GM12878 (cell line): ENCODE measurements around the gene DNAAF9. TPM values are rescaled to one million over a fixed set of nuclear protein-coding genes. Genes with fewer than 3 reads are reported as not detected.

Experiments used
- ATAC-seq: fragments of 200-7000 bp; cut with Tn5 transposase; 3 replicates; pipeline ENCODE4 v1.9.1; 2020; ENCODE audit warnings: mild to moderate bottlenecking, moderate library complexity
- BruUV-seq: library from RNA; stranded (reverse); fragments of 400-500 nt; replicated peaks from 2 replicates; lab custom pipeline; 2021; lab: Mats Ljungman, UMichigan
- CTCF ChIA-PET: fragments of 300-600 bp; sonication (Branson Sonifier 250); formaldehyde crosslinking; extraction: SDS; loops from one replicate; lab custom pipeline; 2021; ENCODE audit warnings: inconsistent platforms; lab: Yijun Ruan, JAX
- POLR2A ChIA-PET: fragments of 350-600 bp; formaldehyde crosslinking; extraction: SDS; loops from one replicate; lab custom pipeline; 2021; ENCODE audit warnings: inconsistent platforms; lab: Charles Lee
- RAD21 ChIA-PET: fragments of 300-600 bp; sonication (Branson Sonifier 250); formaldehyde crosslinking; loops from one replicate; lab custom pipeline; 2023; ENCODE audit warnings: antibody characterized with exemption; ENCODE audit not compliant: unreplicated experiment; lab: Charles Lee
- SMC1A ChIA-PET: fragments of 300-600 bp; sonication (Branson Sonifier 250); formaldehyde crosslinking; loops from one replicate; lab custom pipeline; 2023; ENCODE audit not compliant: unreplicated experiment, uncharacterized antibody; lab: Charles Lee
- DNase-seq: peaks from one replicate; pipeline ENCODE4 v3.0.0-alpha.2; 2011; ENCODE audit warnings: low read depth, low spot score
- FAIRE-seq: peaks from 3 replicates; lab custom pipeline; 2011; peaks lifted over from hg19 to GRCh38; lab: Jason Lieb, UNC
- H2AFZ ChIP-seq: 2 replicates; pipeline ENCODE4 v1.6.0; 2011; ENCODE audit warnings: low read depth, low read length, control low read depth; ENCODE audit not compliant: control insufficient read depth
- H3K27ac ChIP-seq: 2 replicates; pipeline ENCODE4 v1.5.1; 2011; ENCODE audit warnings: control low read depth; ENCODE audit not compliant: control insufficient read depth, insufficient read depth
- H3K27me3 ChIP-seq, 2 experiments: replicated peaks in 1 of 2; 2 replicates each; pipeline versions ENCODE4 v1.6.0 to v1.6.1; 2011; ENCODE audit warnings: low read length in 1 of 2; ENCODE audit not compliant: control insufficient read depth in 2 of 2, insufficient read depth in 2 of 2
- H3K36me3 ChIP-seq, 2 experiments: 2 replicates each; pipeline ENCODE4 v1.5.1; 2011; ENCODE audit warnings: low read length in 1 of 2; ENCODE audit not compliant: control insufficient read depth in 2 of 2, insufficient read depth in 2 of 2
- H3K4me1 ChIP-seq: 2 replicates; pipeline ENCODE4 v1.6.1; 2011; ENCODE audit warnings: mild to moderate bottlenecking, low read length, moderate library complexity, mixed read lengths; ENCODE audit not compliant: control insufficient read depth, insufficient read depth
- H3K4me2 ChIP-seq: 2 replicates; pipeline ENCODE4 v1.6.0; 2011; ENCODE audit warnings: control low read depth; ENCODE audit not compliant: control insufficient read depth, insufficient read depth
- H3K4me3 ChIP-seq: fragments of 200-600 bp; sonication (generic); 2 replicates; pipeline ENCODE4 v1.5.1; 2016
- H3K79me2 ChIP-seq: 2 replicates; pipeline ENCODE4 v1.6.0; 2011; ENCODE audit warnings: low read length; ENCODE audit not compliant: control insufficient read depth, insufficient read depth
- H3K9ac ChIP-seq: 2 replicates; pipeline ENCODE4 v1.8.0; 2011; ENCODE audit warnings: low read length, control low read depth, mixed read lengths; ENCODE audit not compliant: control insufficient read depth, insufficient read depth
- H3K9me3 ChIP-seq: replicated peaks from 3 replicates; pipeline ENCODE4 v1.5.1; 2011; ENCODE audit warnings: mild to moderate bottlenecking, low read length; ENCODE audit not compliant: control insufficient read depth, insufficient read depth
- H4K20me1 ChIP-seq: 2 replicates; pipeline ENCODE4 v1.6.0; 2011; ENCODE audit not compliant: control insufficient read depth, insufficient read depth
- BHLHE40 ChIP-seq, 2 experiments: fragments of 450-650 bp in 1 of 2; IDR thresholded peaks; 2 replicates each; pipeline ENCODE4 v1.6.1; 2011 to 2017; ENCODE audit warnings: low read depth in 2 of 2, borderline replicate concordance in 1 of 2, improper control_type of control experiment in 1 of 2, low read length in 1 of 2, mild to moderate bottlenecking in 1 of 2
- CTCF ChIP-seq, 3 experiments: IDR thresholded peaks in 2 of 3; conservative IDR thresholded peaks in 1 of 3; 2 replicates each; pipeline ENCODE4 v1.5.1; 2011; ENCODE audit warnings: low read depth in 3 of 3, low read length in 3 of 3, mild to moderate bottlenecking in 3 of 3, control low read depth in 2 of 3, moderate library complexity in 2 of 3, inconsistent platforms in 1 of 3, mixed read lengths in 1 of 3; ENCODE audit not compliant: control insufficient read depth in 2 of 3, insufficient read depth in 1 of 3; ENCODE audit errors: extremely low read depth in 1 of 3
- EZH2 ChIP-seq: IDR thresholded peaks from 2 replicates; pipeline ENCODE4 v1.6.1; 2012; ENCODE audit warnings: low read depth, mild to moderate bottlenecking, control low read depth, inconsistent platforms, low read length, borderline replicate concordance; ENCODE audit not compliant: control insufficient read depth
- IKZF2 ChIP-seq, 2 experiments: fragments of 450-650 bp; IDR thresholded peaks; 2 replicates each; pipeline ENCODE4 v1.6.1; 2017; ENCODE audit warnings: mild to moderate bottlenecking in 2 of 2, moderate library complexity in 2 of 2
- MEF2B ChIP-seq: fragments of 450-650 bp; IDR thresholded peaks from 2 replicates; pipeline ENCODE4 v1.6.1; 2018; ENCODE audit warnings: mild to moderate bottlenecking, moderate library complexity; ENCODE audit not compliant: partially characterized antibody, poor library complexity, severe bottlenecking
- NBN ChIP-seq: fragments of 450-650 bp; IDR thresholded peaks from 2 replicates; pipeline ENCODE4 v1.6.1; 2016
- PRDM15 ChIP-seq: fragments of 450-650 bp; formaldehyde crosslinking; IDR thresholded peaks from 2 replicates; pipeline ENCODE4 v1.4.0; 2020; ENCODE audit warnings: mild to moderate bottlenecking, moderate library complexity
- TCF3 ChIP-seq: IDR thresholded peaks from 2 replicates; pipeline ENCODE4 v1.6.1; 2012; ENCODE audit warnings: low read depth, mild to moderate bottlenecking, low read length, borderline replicate concordance; ENCODE audit not compliant: insufficient read depth
- ZSCAN29 ChIP-seq: fragments of 450-650 bp; IDR thresholded peaks from 2 replicates; pipeline ENCODE4 v1.6.1; 2017; ENCODE audit warnings: mild to moderate bottlenecking, moderate library complexity
- WGBS: methylation state at CpG from one replicate; pipeline ENCODE4 v1.1.6; 2016; ENCODE audit warnings: low lambda C conversion rate; ENCODE audit not compliant: insufficient replicate concordance, insufficient coverage; ENCODE audit errors: missing lambda C conversion rate; 5-methylcytosine and 5-hydroxymethylcytosine counted together
- in situ Hi-C: fragments of 300-500 bp; cut with MboI; formaldehyde crosslinking; loops from 9 replicates; pipeline ENCODE4 v1.14.3; 2018; ENCODE audit warnings: mixed read lengths
- intact Hi-C: fragments of 100-400 bp; cut with micrococcal nuclease; formaldehyde crosslinking; loops from one replicate; pipeline ENCODE4 v1.14.2; 2022; ENCODE audit not compliant: unreplicated experiment
- polyA plus RNA-seq, 11 experiments: library from polyadenylated mRNA; depleted of rRNA in 4 of 11; unstranded in 6 of 11; stranded (reverse) in 5 of 11; fragments of >200 nt; fragmentation: Nextera tagmentation in 4 of 11; fragmentation: Illumina TruSeq in 1 of 11; extraction: Ambion mirVana in 4 of 11; extraction: Trizol in 1 of 11; gene quantifications; 1 replicate in 1 of 11; 2 replicates in 10 of 11; pipeline versions ENCODE4 v1.2.1 to v1.2.3, GENCODE V29; 2011 to 2016; ENCODE audit warnings: inconsistent platforms in 2 of 11, missing spikeins in 2 of 11, low read depth in 1 of 11
- total RNA-seq, 4 experiments: library from RNA; depleted of rRNA in 3 of 4; stranded (reverse); fragments of >200 nt in 3 of 4; fragmentation: Illumina TruSeq in 1 of 4; extraction: Trizol in 1 of 4; gene quantifications; 2 replicates each; pipeline versions ENCODE4 v1.2.1 to v1.2.3, GENCODE V29; 2013 to 2021
- TF ChIP-seq, protein P1 (sequence below): fragments of 450-650 bp; IDR thresholded peaks from 2 replicates; pipeline ENCODE4 v1.6.1; 2016; ENCODE audit warnings: mild to moderate bottlenecking
- TF ChIP-seq, protein P2 (sequence below): fragments of 450-650 bp; IDR thresholded peaks from 2 replicates; pipeline ENCODE4 v1.6.1; 2017; ENCODE audit warnings: low read depth, mild to moderate bottlenecking, moderate library complexity

The DNAAF9 gene
- total and polyA plus RNA-seq, 10 of the 15 experiments (the other 5 are each of a cell fraction or from before 2014, with no cell fraction given), result 0.08 to 2.1 (median 1.3) TPM

DNA sequence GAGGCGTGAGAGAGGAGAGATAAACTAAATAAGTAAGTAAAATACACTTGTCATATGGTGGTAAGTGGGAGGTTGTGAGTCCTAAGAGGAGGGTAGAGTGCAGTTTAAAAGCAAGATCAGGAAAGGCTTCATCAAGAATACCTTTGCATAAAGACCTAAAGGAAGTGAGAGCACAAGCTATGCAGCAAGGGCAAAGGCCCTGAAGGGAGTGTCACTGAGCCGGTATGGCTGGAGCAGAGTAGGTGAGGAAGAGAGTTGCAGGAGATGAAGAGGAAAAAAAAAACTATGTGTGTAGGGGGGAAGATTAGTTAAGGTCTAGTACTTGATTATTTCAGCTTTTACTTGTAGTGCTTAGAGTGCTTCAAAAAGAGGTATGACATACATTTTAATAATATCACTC lies 11.0 kb downstream of the DNAAF9 start (continued):
- no peak for TF ChIP-seq IKZF2 (IDR thresholded peaks at IDR 0.05)
- TF ChIP-seq EZH2, result no peak
- TF ChIP-seq, protein P1, sequence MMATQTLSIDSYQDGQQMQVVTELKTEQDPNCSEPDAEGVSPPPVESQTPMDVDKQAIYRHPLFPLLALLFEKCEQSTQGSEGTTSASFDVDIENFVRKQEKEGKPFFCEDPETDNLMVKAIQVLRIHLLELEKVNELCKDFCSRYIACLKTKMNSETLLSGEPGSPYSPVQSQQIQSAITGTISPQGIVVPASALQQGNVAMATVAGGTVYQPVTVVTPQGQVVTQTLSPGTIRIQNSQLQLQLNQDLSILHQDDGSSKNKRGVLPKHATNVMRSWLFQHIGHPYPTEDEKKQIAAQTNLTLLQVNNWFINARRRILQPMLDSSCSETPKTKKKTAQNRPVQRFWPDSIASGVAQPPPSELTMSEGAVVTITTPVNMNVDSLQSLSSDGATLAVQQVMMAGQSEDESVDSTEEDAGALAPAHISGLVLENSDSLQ, result no peak
- no peak for TF ChIP-seq ZSCAN29

DNA sequence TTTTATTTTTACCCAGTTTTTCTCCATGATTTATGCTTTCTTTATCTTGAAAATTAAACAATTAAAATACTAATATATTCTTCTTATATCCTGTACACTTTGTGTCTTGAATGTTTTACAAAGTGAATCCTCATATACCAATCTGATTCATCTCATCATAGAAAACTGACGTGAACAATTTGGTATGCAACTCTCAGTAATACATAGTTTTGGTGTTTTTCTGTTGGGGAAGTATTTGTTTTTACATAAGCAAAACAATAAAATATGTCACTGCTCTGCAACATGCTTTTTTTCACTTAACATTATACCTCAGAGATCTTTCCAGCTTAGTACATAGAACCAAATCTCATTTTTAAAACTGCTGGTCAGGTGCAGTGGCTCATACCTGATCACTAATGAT lies 14.7 kb downstream of the DNAAF9 start:
- Histone ChIP-seq H3K4me1 (no peaks in the 10 kb centered on the region), H3K27me3 (no peaks in the 10 kb centered on the region), H3K79me2 (no peaks in the 10 kb centered on the region), H4K20me1 (no peaks in the 10 kb centered on the region), H3K9me3 (no peaks in the 10 kb centered on the region), H2AFZ (no peak overlapping the region), H3K27ac (no peak overlapping the region), H3K4me2 (no peak overlapping the region), H3K4me3 (no peak overlapping the region), H3K9ac (no peak overlapping the region), H3K36me3 (no peaks in the 10 kb centered on the region)
- no TSS peak for BruUV-seq
- intact Hi-C loops (no loop called here), in situ Hi-C loops (no loop called here)
- CTCF ChIA-PET, result interaction anchor here (0.6 kb wide), 1 partner anchor 117 kb away, joined by 3 read pairs; no protein-coding TSS in a partner anchor
- POLR2A ChIA-PET, result no interaction called here
- SMC1A ChIA-PET, result no interaction called here
- FAIRE-seq, result no peak
- WGBS, result 93% methylated on average over 1 of the region's 1 CpG
- no peak for DNase-seq
- RAD21 ChIA-PET, result no interaction called here
- ATAC-seq, result no peak
- TF ChIP-seq PRDM15 (CRISPR knock-in tag) (no peak), TCF3 (no peak), CTCF (IDR thresholded peaks at IDR 0.05 in 2 of 3, conservative IDR thresholded peaks at IDR 0.05 in 1 of 3; ENCODE audit: control insufficient read depth in 2 of 3, extremely low read depth in 1 of 3, insufficient read depth in 1 of 3, low read depth in 3 of 3, low read length in 3 of 3) (no peak), BHLHE40 (IDR thresholded peaks at IDR 0.05; ENCODE audit: borderline replicate concordance in 1 of 2, low read depth in 2 of 2, low read length in 1 of 2) (no peak), MEF2B (no peak), NBN (no peak)
- TF ChIP-seq, protein P2, sequence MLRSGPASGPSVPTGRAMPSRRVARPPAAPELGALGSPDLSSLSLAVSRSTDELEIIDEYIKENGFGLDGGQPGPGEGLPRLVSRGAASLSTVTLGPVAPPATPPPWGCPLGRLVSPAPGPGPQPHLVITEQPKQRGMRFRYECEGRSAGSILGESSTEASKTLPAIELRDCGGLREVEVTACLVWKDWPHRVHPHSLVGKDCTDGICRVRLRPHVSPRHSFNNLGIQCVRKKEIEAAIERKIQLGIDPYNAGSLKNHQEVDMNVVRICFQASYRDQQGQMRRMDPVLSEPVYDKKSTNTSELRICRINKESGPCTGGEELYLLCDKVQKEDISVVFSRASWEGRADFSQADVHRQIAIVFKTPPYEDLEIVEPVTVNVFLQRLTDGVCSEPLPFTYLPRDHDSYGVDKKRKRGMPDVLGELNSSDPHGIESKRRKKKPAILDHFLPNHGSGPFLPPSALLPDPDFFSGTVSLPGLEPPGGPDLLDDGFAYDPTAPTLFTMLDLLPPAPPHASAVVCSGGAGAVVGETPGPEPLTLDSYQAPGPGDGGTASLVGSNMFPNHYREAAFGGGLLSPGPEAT, result no peak
